ENCODE measurements around the gene CREB5. TPM values are rescaled to one million over a fixed set of nuclear protein-coding genes. Genes with fewer than 3 reads are reported as not detected.
A peak's percentile ranks its signal among the peaks of the same experiment; 100 is the strongest.

The CREB5 gene
- total RNA-seq, 6 donors from 2014 or later = 8.3 to 34.6 (median 15.3) TPM

DNA sequence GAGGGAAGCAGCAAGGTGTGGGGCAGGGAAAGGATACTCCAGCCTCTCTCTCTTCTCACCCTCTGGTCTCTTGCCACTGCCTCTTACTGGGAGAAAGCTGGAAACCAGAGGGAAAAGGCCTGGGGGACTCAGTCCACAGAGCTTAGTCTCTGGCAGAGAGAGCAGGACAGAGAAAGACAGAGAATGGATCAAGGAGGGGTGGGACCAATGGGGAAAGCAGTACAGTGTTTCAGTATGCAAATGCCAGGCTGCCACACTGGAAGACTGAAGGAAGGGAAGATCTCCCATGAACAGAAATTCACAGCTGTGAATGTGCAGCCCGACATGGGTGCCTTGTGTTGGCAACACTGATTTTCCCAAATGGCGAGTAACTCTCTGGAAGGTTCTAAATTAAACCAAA lies 40.4 kb downstream of the CREB5 start:
- Histone ChIP-seq H3K27ac (no peak overlapping the region), H3K4me3 (no peak overlapping the region), H3K4me1 (no peaks in the 10 kb centered on the region), H3K9me3 (no peaks in the 10 kb centered on the region), H3K27me3 (no peaks in the 10 kb centered on the region), H3K36me3 (no peaks in the 10 kb centered on the region)
- DNase-seq = no peak
- TF ChIP-seq EP300 (IDR thresholded peaks at IDR 0.05) (no peak), CTCF (IDR thresholded peaks at IDR 0.05) (no peak), POLR2AphosphoS5 (IDR thresholded peaks at IDR 0.05) (no peak), POLR2A (IDR thresholded peaks at IDR 0.05) (no peak)
- WGBS, 2 donors = 80 to 98% methylated on average over 2 of the region's 2 CpGs
- ATAC-seq (ENCODE audit: low FRiP score in 2 of 2) = no peak

DNA sequence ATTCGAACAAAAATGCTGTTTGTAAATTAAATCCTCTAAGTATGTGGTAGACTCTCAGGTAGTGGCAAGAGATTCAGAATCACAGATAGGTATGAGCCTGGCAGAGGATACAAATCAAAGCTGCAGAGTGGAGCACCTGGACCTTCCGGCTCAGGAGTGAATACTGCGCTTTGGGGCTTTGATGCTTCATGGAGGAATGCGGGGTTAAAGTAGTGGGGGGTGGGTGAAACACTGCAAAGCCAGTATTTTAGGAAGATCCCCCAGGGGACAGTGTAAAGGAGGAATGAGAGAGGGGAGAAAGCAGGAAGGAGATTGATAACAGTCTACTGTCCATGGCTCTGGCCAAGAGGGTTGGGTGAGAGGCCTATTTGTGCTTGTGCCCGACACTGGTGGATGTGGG lies 43.2 kb downstream of the CREB5 start:
- TF ChIP-seq EP300 (IDR thresholded peaks at IDR 0.05) (no peak), POLR2A (IDR thresholded peaks at IDR 0.05) (no peak), CTCF (IDR thresholded peaks at IDR 0.05) (no peak), POLR2AphosphoS5 (IDR thresholded peaks at IDR 0.05) (no peak)
- Histone ChIP-seq H3K4me3 (no peak overlapping the region), H3K9me3 (no peaks in the 10 kb centered on the region), H3K4me1 (no peaks in the 10 kb centered on the region), H3K36me3 (no peaks in the 10 kb centered on the region), H3K27ac (no peak overlapping the region), H3K27me3 (no peaks in the 10 kb centered on the region)
- WGBS, 2 donors = 83 to 92% methylated on average over 5 of the region's 5 CpGs
- DNase-seq (no peak), ATAC-seq (ENCODE audit: low FRiP score in 2 of 2) (no peak)

DNA sequence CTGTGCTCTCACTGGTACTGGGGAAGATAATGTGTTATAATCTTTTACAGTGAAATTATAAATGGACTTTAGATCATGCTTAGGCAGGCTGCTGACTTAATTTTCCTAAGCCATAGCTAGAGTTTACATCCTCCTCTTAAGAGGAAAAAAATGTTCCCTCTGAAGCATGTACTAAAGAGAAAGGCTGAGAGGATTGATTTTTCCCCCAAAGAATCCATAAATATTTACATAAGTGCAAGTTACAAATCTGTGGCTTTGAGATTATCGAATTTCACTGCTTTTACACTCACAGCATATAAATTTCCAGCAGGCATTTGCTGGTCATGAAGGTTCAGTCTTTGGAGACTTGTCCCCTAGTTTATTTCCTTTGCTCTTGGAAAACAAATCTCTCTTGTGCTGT lies 43.7 kb downstream of the CREB5 start:
- DNase-seq (no peak), ATAC-seq (ENCODE audit: low FRiP score in 2 of 2) (no peak)
- no peaks in the 10 kb centered on the region for H3K27me3 ChIP-seq
- H3K4me1 ChIP-seq = no peaks in the 10 kb centered on the region
- no peak overlapping the region for H3K27ac ChIP-seq
- TF ChIP-seq POLR2A (IDR thresholded peaks at IDR 0.05) (no peak), CTCF (IDR thresholded peaks at IDR 0.05) (no peak)
- WGBS, 2 donors = 32 to 48% methylated on average over 1 of the region's 1 CpG
- H3K9me3 ChIP-seq = no peaks in the 10 kb centered on the region
- H3K4me3 ChIP-seq = no peak overlapping the region
- no peaks in the 10 kb centered on the region for H3K36me3 ChIP-seq

DNA sequence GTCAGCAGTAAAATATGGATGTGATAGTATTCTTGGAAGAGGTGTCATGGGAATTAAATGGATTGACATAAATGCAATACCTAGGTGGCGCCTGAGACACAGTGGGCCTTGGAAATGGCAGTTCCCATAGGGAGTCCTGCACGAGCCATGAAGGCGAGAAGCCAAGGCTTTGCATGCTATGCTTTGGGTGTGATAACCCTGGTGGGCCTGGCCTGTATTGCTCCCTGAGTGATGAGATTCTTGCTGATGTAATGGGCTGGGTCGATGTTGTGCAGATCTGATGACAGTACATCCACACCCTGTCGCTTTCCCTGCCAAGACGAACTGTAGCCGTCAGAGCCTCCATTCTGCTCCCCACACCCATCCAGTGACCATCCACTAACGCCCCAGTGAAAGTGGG lies 46.4 kb downstream of the CREB5 start:
- no peak overlapping the region for H3K27ac ChIP-seq
- ATAC-seq (ENCODE audit: low FRiP score in 2 of 2) = peak; percentile 24 to 92
- H3K4me1 ChIP-seq = no peaks in the 10 kb centered on the region
- WGBS, 2 donors = 83 to 89% methylated on average over 8 of the region's 8 CpGs
- H3K9me3 ChIP-seq = no peaks in the 10 kb centered on the region
- no peaks in the 10 kb centered on the region for H3K36me3 ChIP-seq
- no peaks in the 10 kb centered on the region for H3K27me3 ChIP-seq
- no peak overlapping the region for H3K4me3 ChIP-seq
- TF ChIP-seq POLR2A (IDR thresholded peaks at IDR 0.05) = no peak
- TF ChIP-seq EP300 (IDR thresholded peaks at IDR 0.05) = no peak
- TF ChIP-seq CTCF (IDR thresholded peaks at IDR 0.05) = no peak
- TF ChIP-seq POLR2AphosphoS5 (IDR thresholded peaks at IDR 0.05) = no peak
- no peak for DNase-seq

DNA sequence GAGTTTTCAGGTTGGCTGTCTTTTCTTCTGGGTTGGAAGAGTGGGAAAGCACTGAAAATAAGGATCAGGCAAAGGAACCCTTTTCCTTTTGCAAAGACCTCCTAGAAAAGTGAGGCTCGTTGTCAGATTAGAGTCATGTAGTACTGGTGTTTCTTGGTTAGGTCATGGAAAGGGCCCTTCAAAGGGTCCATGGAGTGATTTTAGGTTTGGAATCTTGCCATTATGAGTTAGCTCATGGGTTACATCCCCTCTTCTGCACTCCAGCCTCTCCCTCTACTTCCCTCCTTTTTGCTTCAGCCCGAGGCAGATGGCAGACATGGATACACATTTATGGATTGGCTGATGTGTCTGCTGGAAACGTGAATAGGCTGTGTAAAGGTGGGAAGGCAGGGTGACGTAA lies 47.0 kb downstream of the CREB5 start:
- TF ChIP-seq CTCF (IDR thresholded peaks at IDR 0.05) = no peak
- no peak for TF ChIP-seq EP300 (IDR thresholded peaks at IDR 0.05)
- TF ChIP-seq POLR2AphosphoS5 (IDR thresholded peaks at IDR 0.05) = no peak
- TF ChIP-seq POLR2A (IDR thresholded peaks at IDR 0.05) = no peak
- no peaks in the 10 kb centered on the region for H3K4me1 ChIP-seq
- no peaks in the 10 kb centered on the region for H3K27me3 ChIP-seq
- no peak overlapping the region for H3K27ac ChIP-seq
- H3K4me3 ChIP-seq = no peak overlapping the region
- no peaks in the 10 kb centered on the region for H3K36me3 ChIP-seq
- DNase-seq (no peak), ATAC-seq (ENCODE audit: low FRiP score in 2 of 2) (peak in 1 of 2 donors; percentile 59)
- H3K9me3 ChIP-seq = no peaks in the 10 kb centered on the region
- 83 to 96% methylated on average over 4 of the region's 4 CpGs for WGBS, 2 donors
